HG02798 (cell line): Measurements from ENCODE around the gene TRPM4.
"Not testable (repeated sequence)": the region's sequence is repeated elsewhere in the genome, so short reads cannot be mapped to it uniquely, and the experiment has no call there.

Source experiments
- ATAC-seq: cut with Tn5 transposase; IDR thresholded peaks from one replicate; pipeline ENCODE4 v1.9.1; 2021; ENCODE audit warnings: mild to moderate bottlenecking; ENCODE audit not compliant: unreplicated experiment, poor library complexity

The TRPM4 gene

DNA sequence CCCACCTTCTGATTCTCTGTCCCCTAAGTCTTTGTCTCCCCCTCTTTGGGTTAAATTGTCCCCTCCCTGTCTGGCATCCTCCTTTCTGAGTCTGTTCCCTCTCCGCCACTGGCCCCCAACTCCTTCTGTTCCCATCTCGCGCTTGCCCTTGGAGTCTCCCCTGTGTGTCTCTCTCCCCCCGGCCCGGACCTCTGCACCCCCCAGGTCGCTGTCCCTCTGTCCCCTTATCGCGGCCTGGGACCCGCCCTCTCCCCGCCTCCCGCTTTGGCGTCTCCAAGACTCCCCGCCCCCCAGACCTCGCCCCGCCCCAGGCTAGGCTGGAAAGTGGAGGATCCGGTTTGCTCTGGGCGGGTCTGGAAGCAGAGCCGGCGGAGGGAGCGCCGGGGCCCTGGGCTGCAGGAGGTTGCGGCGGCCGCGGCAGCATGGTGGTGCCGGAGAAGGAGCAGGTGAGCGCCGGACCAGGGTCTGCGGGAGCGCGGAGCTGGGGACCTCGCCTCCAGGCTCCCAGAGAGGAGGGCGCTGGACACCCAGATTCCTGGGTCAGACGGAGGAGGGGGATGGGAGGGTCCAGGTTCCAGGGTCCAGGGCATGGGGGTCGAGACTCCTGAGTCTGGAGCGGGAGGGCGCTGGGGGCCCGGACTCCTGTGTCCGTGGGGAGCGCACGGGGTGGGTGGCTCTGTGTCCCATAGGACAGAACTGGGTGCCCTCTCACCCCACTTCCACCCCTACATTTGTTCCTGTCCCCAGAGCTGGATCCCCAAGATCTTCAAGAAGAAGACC is at the start of gene TRPM4:
Gene TRPM4, plus strand, starts transcription at position 348 of the 780 bp plus-strand sequence. Its CDS starts 75 bp downstream, at position 423.
- ATAC-seq: no peak

DNA sequence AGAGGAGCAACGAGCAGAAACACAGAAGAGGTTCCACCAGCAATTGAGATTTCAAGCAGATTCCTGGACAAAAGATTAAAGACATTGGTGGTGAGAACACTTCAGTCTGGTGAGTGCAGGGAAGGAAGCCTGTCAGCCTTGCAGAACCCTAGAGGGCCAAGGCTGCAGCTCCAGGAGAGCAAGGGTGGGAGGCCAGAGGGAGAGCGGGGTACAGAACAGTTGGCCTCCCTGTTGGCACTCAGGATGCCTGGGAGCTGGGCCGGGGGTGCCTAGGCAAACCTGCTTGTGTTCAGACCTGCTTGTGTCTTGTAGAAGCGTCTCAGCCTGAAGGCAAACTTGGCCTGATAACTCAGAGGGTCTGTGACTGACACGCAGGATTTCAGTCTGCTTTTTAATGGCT is 48.5 kb upstream of the TRPM4 start:
- ATAC-seq: no peak

DNA sequence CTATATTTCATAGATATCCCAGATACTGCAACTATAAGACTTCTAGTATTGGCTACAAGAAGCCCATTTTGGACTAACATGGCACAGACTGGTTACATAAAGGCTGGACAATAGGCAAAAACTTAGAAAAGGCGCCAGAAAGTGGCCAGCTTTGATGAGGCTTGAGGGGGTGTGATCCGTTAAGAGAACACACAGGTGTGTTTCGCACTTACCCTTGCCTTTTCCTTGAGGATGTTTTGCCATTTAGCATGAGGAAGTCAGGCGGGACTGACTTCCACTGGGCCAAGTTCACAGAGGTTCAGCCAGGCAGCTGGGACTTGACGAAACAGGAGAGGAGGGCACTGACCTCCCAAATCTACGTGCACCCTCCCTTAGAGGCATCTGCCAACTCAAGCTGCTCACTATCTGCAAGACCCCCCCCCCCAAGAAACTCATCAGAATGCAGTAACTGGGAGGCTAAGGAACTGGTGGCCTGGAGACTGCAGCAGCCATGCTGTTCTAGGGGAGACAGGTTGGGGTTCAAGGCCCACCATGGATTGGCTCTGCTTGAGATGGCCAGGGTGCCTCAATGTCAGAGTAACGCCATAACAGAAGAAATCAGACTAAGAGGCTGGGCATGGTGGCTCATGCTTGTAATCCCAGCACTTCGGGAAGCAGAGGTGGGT is 47.9 kb upstream of the TRPM4 start:
- no peak for ATAC-seq

DNA sequence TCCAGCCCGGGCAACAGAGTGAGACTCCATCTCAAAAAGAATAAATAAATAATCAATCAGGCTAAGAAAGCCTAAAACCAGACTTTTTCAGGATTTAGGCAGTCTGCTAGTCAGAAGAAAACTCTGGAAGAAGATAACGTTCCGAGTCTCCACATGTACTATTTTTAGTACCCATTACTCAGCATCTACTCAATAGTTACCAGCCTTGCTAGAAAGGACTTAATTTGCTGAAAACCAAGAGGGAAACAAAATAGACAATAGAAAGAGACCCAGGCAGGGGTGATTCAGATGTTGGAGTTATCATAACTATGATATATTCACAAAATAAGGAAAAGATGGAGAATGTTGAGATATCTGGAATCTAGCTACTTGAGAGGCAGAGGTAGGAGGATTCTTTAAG is 47.0 kb upstream of the TRPM4 start:
- no peak for ATAC-seq

DNA sequence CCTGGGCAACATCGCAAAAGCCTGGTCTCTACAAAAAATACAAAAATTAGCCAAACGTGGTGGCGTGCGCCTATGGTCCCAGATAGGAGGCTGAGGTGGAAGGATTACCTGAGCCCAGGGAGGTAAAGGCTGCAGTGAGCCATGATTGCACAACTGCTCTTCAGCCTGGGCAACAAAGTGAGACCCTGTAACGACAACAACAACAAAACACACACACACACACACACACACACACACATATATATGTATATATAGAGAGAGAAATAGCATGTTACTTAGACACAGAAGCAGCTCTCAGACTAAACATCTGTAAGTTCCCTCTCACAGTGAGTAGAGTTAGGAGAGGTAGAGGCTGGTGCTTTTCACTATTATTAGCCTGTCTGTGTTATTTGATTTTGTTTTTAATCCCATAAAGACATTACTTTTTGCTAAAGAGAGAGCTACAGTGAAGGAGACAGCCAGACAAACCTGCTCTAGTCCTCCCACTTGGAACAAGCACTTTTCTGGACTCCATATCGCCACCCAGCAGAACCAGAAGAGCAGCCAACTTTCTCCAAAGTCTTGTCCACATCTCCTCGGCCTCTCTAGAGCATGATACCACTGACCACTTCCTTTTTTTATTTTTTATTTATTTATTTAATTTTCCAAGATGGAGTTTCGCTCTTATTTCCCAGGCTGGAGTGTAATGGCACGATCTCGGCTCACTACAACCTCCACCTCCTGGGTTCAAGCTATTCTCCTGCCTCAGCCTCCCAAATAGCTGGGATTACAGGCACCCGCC is 46.2 kb upstream of the TRPM4 start:
- no peak for ATAC-seq

DNA sequence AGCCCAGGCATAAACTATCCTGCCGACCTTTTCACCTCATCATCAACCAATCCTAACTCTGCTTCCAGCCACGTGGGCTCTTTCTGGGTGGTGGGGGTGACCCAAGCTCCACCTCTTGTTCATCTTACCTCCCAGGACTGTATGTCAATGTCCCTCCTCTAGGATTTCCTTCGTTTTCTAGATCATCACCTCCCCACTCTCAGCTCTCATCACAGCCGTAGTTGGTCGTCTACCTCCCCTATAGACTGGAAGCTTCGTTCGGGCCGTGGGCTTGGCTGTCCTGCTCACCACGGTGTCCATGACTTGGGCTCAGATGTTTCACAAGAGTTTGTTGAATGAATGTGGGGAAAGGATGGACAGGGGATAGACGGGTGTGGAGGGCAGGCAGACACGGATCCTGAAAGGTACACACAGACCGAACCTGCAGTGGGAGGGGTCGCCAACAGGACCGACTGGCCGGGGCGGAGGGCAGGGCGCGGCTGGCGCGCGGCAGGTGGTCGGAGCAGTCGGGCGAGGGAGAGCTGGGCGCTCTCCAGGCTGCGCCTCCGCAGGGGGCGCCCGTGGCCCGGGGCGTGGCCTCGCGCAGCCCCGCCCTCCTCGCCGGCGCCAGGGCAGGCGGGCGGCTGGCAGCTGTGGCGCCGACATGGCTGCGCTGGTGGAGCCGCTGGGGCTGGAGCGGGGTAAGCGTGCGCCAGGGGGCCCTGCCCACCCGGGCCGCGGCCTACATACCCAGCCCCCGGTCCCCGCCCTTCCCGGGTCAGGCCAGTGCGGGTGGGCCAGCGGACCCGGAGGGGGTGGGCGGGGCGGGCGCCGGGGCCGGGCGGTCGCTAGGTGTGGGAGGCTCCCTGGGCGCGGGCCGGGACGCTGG is 43.6 kb upstream of the TRPM4 start, which contains the start of gene LIN7B:
Gene LIN7B, plus strand, starts transcription at position 609 of the 868 bp plus-strand sequence. Its CDS starts 35 bp downstream, at position 644.
- peak; percentile 56 for ATAC-seq

DNA sequence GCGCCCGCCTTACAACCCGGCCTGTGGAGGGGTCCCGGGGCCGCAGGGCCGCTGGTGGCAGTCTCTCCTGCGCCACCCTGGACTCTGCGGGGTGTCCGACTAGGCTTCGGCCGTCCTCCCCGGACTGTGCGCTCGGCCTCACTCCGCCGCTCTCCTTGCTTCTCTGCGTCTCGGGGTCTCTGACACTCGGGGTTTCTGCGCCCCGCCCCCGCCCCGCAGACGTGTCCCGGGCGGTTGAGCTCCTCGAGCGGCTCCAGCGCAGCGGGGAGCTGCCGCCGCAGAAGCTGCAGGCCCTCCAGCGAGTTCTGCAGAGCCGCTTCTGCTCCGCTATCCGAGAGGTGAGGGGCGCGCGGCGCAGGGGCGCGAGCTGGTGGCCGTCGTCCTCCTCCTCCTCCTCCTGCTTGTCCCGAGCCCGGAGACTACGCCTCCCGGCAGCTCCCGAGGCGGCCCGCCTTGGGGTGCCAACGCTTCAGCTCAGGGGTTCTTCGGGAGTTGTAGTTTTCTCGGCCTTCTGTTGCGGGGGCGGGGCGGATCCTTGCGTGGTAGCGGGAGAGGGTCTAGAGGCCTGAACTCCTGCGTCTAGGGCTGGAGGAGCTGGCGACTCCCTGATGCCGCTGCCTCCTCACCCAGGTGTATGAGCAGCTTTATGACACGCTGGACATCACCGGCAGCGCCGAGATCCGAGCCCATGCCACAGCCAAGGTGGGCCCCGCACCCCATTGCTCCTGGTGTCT is 42.8 kb upstream of the TRPM4 start:
- ATAC-seq: no peak

DNA sequence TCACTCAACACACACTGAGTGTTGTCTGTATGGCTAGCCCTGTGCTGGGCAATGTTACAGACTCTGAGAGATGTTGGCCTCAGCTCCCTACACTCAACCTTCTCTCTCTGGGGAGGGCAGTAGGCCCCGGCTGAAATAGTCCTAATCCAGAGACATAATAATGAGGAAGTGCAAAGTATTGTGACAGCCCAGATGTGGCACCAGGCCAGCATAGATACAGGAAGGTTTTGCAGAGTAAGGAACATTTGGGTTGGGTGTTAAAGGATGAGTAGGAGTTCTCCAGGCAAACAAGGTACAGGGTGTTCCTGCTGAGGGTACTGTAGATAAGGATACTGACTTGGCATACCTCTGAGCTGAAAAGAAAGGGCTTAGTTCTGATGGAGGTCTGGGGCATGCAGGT is 41.0 kb upstream of the TRPM4 start:
- no peak for ATAC-seq

DNA sequence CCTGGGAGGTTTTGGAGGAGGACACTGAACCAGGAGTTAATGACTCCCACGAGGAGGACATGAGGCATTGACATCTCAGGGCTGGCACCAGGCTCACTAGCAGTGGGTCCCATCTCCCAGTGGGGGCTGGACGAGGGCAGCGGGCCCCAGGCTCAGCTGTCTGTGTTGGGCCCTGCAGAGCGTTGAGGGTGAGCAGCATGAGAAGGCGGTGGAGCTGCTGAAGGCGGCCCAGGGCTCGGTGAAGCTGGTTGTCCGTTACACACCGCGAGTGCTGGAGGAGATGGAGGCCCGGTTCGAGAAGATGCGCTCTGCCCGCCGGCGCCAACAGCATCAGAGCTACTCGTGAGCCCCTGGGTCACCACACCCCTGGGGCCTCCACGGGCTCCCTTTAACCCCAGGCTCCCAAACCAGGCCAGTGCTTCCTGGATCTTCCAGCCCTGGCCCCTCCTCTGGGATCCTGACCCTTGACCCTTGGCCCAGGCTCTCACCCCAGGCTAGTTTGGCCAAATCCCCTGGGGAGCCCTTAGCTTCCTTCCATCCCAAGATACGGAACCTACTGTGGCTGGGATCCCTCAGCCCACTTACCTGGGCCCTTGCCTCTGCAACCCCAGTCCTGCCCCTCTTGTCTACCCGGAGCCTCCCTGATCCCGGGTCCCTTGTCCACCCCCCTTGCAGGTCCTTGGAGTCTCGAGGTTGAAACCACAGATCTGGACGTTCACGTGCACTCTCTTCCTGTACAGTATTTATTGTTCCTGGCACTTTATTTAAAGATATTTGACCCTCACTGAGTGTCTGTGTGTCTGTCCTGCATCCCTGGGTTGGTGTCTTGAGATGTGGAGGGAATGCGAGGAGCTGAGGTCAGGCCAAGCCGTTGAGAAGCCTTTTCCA is 39.7 kb upstream of the TRPM4 start:
- ATAC-seq: no peak

DNA sequence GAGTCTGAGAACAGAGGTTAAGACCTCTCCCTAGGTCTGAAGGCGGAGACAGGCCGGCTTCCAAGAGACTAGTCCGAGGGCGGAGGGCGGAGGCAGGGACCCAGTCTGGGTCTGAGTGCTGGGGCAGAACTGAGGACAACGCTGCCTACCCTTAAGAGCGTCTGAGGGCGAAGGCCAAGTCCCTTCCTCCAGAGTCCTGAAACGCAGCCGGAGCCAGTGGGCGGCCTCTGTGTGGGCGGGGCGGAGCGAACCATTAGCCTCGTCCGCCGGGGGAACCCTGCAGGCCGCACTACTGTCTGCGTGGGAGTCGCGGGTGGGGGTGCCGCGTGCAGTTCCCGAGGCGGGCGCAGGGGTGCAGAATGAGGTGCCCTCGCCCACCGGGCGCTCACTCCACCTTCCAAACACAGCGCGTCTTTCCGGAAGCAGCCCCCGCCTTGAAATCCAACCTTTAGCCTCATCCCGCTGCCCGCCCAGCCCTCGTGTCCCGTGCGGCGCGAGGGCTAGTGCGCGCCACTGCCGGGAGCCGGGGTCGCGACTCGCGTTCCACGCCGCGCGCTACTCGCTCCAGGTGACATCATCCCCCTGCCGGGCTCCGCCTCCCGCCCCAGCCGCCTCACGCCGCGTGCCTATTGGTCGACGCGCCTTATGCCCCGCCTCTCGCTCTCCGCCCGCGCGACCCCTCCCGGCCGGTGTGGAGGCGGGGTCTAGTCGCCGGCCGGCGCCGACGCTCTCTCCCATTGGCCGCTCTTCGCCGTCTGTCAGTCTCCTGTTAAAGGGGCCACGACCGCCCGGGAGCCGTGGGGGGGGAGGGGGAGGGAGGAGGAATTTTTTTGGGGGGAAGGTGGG is 38.8 kb upstream of the TRPM4 start, which contains the start of gene C19orf73:
Gene C19orf73, minus strand, starts transcription at position 579 of the 846 bp plus-strand sequence. Its CDS starts 121 bp downstream, at position 458.
- peak; percentile 85 for ATAC-seq

DNA sequence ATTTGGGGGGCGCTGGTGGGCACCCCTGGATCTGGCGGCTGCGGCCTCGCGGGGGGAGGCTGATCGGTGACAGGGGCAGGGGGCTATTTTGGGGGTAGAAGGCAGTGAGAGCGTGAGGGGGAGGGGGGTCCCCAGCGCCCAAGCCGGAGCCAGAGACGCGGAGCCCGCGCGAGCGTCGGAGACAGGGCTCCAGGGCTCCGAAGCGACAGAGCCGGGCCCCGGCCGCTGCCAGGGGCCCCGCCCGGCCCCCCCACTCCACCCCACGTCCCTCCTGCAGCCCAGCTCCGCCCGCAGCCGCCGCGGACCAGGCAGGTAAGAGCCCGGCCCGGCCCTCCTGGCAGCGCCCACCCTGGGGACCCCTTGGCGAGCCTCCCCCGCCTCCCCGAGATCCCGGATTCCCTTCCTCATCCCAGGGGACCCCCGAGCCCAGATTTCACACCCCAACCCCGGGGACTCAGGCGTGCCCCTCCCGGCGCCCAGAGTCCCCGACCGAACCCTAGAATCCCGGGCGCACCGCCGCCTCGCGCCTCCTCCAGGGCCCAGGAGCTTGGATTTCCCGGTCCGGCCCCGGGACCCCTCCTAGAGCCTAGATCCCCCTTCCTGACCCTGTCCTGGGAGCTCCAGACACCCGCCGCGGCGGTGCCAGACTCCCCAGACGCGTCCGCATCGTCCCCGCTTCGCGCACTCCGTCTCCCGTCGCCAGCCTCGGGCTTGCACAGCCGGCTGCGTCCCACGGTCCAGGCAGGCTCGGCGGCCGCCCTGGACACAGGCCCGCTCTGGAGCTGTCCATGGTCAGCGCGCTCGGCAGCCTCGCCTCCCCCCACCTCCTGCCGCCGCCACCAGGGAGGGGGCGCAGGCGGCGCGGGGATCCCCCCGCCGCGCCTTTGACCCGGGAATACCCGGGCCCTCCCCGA is 37.9 kb upstream of the TRPM4 start, which contains the start of gene PPFIA3:
Gene PPFIA3, plus strand, starts transcription at position 134 of the 914 bp plus-strand sequence. CDS start 8,330 bp downstream, outside the sequence.
- ATAC-seq: no peak

DNA sequence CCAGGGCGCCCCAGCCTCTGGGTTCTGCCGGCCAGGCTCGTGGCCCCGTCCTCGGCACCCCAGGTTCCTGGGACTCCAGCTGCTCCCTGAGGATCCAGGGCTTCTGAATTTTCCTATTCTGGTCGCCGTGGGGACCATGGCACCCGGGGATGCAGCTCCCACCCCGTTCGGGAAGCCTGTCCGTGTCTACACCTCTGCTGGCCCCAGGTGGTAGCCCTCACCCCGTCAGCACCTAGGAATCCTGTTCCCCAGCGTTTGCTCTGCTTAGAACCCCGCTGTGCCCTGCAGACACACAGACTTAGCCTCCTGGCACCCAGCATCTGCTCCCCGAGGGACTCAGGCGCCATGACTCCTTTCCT is 37.3 kb upstream of the TRPM4 start:
- no peak for ATAC-seq

DNA sequence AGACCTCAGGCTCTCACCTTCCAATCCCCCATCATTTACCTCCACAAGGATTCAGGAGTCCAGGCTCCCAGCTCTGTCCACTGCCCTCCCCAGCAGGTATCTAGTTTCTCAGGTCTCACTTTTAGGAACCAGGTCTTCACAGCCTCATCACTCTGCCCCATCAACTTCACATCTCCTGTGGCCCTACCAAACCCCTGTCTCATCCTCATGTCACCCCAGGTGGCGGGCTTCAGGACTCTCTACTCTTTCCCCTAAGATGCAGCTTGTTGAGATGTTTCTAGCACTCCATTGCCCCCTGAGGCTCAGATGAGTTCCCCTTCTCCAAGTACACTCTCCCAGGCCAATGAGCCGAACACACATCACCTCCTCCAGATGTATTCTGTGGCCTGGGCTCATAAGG is 36.7 kb upstream of the TRPM4 start:
- ATAC-seq: no peak

DNA sequence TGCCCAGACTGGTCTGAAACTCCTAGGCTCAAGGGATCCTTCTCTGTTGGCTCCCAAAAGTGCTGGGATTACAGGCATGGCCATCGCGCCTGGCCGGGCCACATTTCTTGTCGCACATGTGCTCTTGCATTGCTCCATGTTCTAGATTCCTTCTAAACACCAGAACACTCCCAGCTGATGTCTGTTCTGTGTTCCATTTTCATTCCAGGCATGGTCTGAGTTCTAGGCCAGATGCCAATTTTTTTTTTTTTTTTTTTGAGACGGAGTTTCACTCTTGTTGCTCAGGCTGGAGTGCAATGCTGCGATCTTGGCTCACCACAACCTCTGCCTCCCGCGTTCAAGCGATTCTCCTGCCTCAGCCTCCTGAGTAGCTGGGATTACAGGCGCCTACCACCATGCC is 35.8 kb upstream of the TRPM4 start:
- not testable (repeated sequence) for ATAC-seq

DNA sequence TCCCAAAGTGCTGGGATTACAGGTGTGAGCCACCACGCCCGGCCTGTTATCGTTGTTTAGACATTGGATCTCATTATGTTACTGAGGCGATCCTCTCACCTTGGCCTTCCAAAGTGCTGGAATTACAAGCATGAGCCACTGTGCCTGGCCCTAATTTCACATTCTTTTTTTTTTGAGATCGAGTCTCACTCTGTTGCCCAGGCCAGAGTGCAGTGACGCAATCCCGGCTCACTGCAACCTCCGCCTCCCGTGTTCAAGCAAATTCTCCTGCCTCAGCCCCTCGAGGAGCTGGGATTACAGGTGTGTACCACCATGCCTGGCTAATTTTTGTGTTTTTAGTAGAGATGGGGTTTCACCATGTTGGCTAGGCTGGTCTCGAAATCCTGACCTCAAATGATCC is 34.3 kb upstream of the TRPM4 start:
- not testable (repeated sequence) for ATAC-seq

DNA sequence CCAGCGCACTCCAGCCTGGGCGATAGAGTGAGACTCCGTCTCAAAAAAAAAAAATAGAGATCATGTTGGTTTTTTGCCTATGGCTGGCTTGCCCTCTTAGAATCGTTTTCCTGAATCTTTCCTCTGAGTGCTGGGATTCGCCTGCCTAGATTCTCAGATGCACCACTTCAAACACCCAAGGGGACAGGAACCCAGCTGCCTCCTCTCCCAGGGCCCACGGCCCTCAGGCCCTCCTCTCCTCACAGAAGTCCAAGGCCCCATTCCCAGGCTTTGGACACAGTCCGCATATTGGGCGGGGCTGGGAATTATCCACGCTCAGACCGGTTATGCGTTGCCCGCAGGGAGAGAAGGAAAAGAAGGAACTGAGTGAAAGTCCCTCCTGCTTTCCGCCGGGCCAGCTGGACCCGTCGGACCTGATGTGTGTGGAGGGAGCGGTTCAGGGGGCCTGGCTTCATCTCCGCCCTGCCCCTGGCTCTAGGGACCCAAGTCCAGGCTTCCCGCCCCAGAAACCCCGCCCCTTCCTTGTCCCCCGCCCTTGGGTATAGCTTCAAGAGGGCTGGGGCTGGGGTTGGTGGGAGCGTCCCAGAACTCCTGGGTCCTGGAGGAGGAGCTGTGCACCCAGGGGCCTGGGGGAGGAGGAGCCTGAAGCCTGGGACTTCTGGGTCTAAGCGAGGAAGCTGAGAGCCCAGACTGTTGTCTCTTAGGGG is 32.4 kb upstream of the TRPM4 start:
- ATAC-seq: no peak
